ENCODE measurements around the gene PTOV1.
A peak's percentile ranks its signal among the peaks of the same experiment; 100 is the strongest.

Gene PTOV1

DNA sequence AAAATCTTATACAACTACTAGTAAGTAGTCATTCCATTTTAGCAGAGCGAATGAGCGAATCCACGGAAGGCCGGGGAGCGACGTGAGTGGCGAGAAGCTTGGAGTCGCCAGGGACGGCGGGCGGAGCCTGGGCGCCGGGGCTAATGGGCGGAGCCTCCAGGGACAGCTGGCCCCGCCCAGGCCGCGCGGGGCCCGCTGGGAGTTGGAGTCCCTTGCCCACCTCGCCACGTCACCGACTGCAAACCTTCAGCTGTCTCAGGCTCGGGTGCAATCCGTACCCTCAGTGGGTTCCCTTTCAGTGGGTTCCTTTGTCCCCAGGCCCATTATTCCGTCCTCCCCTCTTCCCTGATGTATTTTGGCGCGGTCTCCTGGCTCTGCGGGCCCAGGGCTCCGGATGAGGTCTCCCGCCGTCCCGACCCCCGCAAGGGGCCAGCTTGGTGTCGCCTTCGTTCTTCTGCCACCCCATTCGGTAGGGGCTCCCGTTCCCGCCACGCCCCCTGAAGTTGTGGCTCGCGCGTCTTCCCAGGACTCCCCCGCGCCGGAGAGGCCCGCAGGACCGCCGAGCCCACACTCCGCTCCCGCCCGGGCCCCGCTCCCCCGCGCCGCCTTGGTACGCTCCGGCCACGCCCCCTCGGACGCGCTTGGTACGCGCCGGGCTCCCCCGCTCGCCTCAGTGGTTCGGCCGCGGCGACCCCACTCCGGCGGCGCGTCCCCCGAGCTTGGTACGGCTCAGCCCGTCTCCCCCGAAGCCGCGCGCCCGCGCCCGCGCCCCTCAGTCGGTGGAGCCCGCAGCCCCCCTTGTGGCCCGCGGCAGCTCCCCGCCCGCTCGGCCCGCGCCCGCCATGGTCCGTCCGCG lies at the start of gene PTOV1:
TSS of gene PTOV1 (plus strand) at position 673 of the 856 bp plus-strand sequence.
- peak; percentile 92 for DNase-seq

DNA sequence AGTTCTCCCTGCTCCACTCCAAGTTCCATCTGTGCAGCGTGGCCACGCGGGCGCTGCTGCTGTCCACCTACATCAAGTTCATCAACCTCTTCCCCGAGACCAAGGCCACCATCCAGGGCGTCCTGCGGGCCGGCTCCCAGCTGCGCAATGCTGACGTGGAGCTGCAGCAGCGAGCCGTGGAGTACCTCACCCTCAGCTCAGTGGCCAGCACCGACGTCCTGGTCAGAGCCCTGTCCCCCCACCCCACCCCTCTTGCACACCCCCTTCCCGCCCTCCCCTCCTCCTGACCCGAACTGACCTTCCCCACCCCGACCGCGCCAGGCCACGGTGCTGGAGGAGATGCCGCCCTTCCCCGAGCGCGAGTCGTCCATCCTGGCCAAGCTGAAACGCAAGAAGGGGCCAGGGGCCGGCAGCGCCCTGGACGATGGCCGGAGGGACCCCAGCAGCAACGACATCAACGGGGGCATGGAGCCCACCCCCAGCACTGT lies 49.5 kb upstream of the PTOV1 start:
- no peak for DNase-seq

DNA sequence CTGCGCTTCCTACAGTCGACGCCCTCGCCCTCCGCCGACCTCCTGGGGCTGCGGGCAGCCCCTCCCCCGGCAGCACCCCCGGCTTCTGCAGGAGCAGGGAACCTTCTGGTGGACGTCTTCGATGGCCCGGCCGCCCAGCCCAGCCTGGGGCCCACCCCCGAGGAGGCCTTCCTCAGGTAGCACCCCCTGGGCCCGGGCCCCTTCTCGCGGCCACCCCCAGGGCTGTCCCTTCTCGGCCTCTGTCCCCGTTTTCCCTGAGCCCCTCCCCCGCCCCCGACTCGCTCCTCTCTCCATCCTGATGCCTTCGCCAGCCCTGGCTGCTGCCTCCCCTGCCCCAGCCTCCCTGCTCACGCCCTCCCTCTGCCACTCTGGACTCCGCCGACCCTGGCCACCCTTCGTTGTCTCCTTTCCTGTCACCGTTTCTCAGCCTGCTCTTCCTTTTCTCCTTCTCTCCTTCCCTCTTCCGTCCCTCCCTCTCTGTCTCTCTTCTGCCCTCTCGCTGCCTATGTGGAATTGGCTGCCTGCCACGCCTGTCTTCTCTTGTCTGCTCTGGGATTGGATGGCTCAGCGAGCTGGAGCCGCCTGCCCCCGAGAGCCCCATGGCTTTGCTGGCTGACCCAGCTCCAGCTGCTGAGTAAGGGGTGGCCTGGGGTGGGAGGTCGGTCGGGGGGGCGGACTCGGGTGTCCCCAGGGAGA lies 48.8 kb upstream of the PTOV1 start:
- peak; percentile 94 for DNase-seq

DNA sequence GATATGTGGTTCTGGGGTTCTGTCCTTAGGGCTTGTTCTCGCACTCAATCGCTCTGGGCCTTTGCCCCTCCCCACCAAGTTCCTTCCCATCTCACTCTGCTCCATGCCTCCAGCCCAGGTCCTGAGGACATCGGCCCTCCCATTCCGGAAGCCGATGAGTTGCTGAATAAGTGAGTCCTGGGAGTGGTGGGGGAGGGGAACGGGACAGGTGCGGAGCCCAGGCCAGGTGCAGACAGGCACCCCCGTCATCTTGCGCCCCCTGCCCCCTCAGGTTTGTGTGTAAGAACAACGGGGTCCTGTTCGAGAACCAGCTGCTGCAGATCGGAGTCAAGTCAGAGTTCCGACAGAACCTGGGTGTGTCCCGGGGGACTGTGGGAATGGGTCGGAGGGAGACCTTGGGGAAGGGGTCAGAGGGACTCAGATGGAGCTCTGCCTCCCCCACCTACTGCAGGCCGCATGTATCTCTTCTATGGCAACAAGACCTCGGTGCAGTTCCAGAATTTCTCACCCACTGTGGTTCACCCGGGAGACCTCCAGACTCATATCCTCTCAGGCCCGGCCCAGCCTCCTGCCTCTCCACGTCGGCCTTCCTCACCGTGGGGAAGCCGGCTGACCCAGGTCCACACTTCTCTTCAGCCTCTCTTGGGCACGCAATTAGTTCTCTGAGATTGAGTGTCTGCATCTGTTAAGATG lies 48.0 kb upstream of the PTOV1 start:
- DNase-seq, result no peak

DNA sequence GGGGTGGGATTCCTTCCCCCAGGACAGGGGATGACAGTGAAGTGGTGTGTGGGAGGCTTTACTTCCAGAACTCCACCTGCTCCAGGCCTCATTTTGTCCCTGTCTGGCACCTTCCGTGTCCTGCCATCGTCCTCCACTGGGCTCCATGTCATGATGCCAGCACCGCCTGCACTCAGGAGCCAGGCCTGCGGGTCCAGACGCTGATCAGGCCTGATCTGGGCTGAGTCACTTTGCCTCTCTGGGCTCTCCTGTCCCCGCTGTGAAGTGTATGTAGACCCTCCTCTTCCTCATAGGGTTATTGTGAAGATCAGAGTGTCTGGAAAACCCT lies 47.5 kb upstream of the PTOV1 start:
- DNase-seq, result no peak

GRCh38 chr19:49805822-49806619 lies 44.9 kb upstream of the PTOV1 start:
- DNase-seq, result no peak

- no peak for DNase-seq
These were observed 44.4 kb upstream of the PTOV1 start for GRCh38 chr19:49806620-49806959.

GRCh38 chr19:49807058-49807903 lies 43.7 kb upstream of the PTOV1 start:
- DNase-seq, result no peak

DNA sequence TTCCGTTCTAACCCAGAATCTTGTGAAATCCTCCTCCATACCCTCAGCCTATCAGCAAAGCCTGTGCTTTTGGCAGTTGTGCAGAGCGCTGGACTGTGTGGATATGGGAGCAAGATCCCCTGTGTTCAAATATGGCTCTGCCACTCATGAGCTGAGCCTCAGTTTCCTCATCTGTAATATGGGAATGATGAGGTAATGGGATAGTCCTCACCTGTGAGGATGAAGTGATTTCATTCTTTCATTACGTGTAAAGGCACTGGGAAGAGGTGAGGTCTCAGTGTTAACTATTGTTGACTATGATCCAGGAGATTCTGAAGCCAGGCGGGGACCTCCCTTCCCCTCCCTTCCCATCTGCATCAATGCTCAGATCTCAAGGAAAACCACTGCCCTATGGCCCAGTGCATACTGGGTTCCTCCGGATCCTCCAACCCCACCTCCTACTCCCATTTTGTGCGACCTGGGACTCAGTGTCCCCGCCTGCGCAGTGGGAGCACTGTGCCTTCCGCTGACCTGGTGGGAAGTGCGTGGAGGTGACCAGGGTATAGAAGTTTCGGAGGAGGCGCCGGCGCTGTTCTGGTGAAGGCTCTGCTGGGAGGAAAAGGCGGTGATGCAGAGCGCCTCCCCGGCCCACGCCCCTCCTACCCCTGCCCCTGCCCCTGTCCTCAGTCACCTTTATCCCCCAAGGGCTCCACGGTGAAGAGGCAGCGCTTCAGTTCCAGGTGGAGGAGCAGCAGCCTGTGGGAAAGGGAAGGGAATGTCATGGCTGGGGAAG lies 42.9 kb upstream of the PTOV1 start:
- no peak for DNase-seq

DNA sequence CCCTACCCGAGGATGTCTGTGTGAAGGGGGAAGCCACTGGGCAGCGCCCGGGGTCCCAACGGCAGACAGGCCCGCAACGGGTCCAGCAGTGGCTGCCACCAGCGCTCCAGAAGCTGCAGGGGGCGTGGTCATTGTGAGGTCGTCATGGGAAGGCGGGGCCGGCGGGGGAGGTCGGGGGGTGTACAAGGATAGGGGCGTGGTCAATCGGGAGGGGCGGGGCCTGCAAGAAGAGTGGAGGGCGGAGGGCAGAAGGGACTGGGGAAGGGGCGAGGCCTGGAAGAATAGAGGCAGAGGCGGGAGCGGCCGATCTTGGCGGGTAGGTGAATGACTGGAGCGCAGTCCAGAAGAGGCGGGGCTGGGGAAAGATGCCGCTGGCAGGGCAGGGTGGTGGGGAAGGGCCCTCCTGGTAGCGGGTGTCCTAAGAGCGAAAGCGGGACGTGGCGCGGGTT lies 42.2 kb upstream of the PTOV1 start:
- DNase-seq, result peak; percentile 93

DNA sequence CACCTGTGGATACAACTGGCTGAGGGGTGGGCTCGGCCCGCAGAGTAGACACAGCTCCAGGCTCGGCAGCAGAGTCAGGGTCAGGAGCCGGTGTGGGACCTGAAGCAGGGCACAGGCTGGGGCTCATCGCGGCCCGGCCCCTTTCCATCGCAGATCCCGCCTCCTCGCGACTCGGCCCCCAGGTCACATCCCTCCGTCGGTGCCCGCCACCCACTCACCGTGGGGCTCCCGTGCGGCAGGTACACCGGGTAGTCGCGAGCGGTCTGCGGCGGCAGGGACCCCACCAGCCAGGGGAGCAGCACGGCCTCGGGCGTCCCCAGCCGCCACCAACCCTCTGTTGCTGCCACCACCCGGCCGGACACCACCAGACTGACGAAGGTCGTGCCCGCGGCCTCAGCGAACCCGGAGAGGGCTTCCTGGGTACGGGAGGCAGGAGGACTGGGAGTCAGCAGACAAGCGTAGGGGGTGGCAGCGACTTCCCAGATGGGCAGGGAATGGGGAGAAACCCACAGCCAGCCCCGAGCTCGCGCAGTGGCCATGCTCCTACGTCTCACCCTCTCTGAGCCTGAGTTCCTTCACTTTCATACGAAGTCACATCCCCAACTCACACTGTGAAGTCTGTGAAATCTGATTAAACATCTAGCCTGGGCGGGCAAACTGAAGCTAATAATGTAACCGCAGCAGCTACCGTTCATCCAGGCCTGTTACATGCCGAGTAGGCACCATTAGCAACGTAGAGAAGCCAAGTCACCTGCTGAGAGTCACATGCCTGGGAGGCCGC lies 41.6 kb upstream of the PTOV1 start:
- DNase-seq, result no peak

DNA sequence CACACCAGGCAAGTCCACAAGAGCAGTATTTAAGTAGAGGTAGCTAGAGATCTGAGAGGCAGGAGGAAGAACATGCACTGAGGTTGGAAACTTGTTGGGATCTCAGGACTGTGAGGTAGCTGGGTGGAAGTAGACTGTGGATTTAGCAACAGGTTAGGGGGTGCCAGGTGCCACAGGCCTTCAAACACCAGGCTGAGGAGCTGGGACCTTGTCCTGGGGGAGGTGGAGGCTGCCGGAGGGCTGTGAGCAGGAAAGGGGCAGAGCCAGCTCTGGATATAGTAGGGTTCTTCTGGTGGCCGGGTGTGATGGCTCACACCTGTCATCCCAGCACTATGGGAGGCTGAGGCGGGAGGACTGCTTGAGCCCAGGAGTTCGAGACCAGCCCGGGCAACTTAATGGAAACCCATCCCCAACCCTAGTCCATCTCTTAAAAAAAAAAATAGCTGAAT lies 41.0 kb upstream of the PTOV1 start:
- DNase-seq, result no peak

- no peak for DNase-seq
These were observed 39.6 kb upstream of the PTOV1 start for GRCh38 chr19:49811328-49811727.

- no peak for DNase-seq
These were observed 38.4 kb upstream of the PTOV1 start for GRCh38 chr19:49812452-49812996.

GRCh38 chr19:49812997-49813861 lies 37.7 kb upstream of the PTOV1 start, which contains the start of gene FUZ:
FUZ (minus strand) TSS chr19:49813292; CDS start chr19:49813106, 186 bp downstream.
- DNase-seq, result peak; percentile 98

DNA sequence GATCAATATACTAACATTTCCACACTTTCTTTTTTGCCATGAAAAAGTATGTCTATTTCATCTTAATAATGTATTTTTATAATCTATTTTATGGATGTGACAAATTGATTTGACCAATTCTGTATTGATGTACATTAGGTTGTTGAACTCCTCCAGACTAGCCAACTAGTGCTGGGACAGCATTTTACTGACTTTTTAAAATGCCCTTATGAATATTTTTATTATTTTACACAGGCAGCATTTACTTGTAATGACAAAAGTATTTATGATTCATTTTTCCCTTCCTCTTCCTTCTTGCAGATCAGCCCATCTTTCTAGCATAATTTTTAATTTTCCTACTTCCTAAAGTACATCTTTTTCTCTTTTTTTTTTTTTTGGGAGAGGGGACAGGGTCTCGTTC lies 36.9 kb upstream of the PTOV1 start:
- DNase-seq, result no peak

DNA sequence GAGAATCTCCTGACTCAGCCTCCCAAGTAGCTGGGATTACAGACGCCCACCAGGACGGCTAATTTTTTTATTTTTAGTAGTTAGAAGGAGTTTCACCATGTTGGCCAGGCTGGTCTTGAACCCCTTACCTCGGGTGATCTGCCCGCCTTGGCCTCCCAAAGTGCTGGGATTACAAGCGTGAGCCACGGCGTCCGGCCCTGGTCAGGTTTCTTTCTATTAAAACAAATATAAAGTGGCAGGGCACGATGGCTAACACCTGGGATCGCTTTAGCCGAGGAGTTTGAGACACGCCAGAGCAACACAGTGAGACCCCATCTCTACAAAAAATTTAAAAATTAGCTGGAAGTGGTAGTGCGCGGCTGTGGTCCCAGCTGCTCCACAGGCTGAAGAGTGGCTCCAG lies 34.4 kb upstream of the PTOV1 start:
- no peak for DNase-seq

- peak; percentile 94 for DNase-seq
These were observed 32.9 kb upstream of the PTOV1 start, which contains the start of gene MED25 for GRCh38 chr19:49817964-49818648. MED25 (plus strand) TSS chr19:49818289; CDS start chr19:49818342, 53 bp downstream.

All from right hindlimb (tissue), 1 donor.